SJSA1 (cell line): ENCODE results near the gene AGXT2. TPM values are rescaled to one million over a fixed set of nuclear protein-coding genes. Genes with fewer than 3 reads are reported as not detected.
"Not testable (repeated sequence)": the region's sequence is repeated elsewhere in the genome, so short reads cannot be mapped to it uniquely, and the experiment has no call there.

ENCODE experiments used
- DNase-seq, 2 experiments: peaks; one replicate each; pipeline ENCODE4 v3.0.0-alpha.2; 2015 to 2020; ENCODE audit warnings: low spot score in 2 of 2, low read depth in 1 of 2
- H3K27ac ChIP-seq: fragments of 250-450 bp; sonication (Bioruptor Pico); 2 replicates; pipeline ENCODE4 v1.5.1; 2020; ENCODE audit warnings: mild to moderate bottlenecking, moderate library complexity
- H3K27me3 ChIP-seq: fragments of 250-450 bp; sonication (Bioruptor Pico); replicated peaks from 2 replicates; pipeline ENCODE4 v1.5.1; 2020; ENCODE audit warnings: mild to moderate bottlenecking, moderate library complexity
- H3K36me3 ChIP-seq: fragments of 250-450 bp; sonication (Bioruptor Pico); 2 replicates; pipeline ENCODE4 v1.5.1; 2020; ENCODE audit warnings: mild to moderate bottlenecking
- H3K4me1 ChIP-seq: fragments of 250-450 bp; sonication (Bioruptor Pico); replicated peaks from 2 replicates; pipeline ENCODE4 v1.6.1; 2021; ENCODE audit warnings: mild to moderate bottlenecking
- H3K4me3 ChIP-seq: fragments of 250-450 bp; sonication (Bioruptor Pico); 2 replicates; pipeline ENCODE4 v1.5.1; 2020; ENCODE audit warnings: mild to moderate bottlenecking
- H3K9me3 ChIP-seq: fragments of 250-450 bp; sonication (Bioruptor Pico); replicated peaks from 2 replicates; pipeline ENCODE4 v1.5.1; 2020; ENCODE audit warnings: mild to moderate bottlenecking
- total RNA-seq: library from RNA; depleted of rRNA; stranded (reverse); fragments of >200 nt; shearing (Covaris generic); gene quantifications from 2 replicates; pipeline ENCODE4 v1.2.3, GENCODE V29; 2014

AGXT2 gene
- total RNA-seq, 1 experiment from 2014 or later = not detected

DNA sequence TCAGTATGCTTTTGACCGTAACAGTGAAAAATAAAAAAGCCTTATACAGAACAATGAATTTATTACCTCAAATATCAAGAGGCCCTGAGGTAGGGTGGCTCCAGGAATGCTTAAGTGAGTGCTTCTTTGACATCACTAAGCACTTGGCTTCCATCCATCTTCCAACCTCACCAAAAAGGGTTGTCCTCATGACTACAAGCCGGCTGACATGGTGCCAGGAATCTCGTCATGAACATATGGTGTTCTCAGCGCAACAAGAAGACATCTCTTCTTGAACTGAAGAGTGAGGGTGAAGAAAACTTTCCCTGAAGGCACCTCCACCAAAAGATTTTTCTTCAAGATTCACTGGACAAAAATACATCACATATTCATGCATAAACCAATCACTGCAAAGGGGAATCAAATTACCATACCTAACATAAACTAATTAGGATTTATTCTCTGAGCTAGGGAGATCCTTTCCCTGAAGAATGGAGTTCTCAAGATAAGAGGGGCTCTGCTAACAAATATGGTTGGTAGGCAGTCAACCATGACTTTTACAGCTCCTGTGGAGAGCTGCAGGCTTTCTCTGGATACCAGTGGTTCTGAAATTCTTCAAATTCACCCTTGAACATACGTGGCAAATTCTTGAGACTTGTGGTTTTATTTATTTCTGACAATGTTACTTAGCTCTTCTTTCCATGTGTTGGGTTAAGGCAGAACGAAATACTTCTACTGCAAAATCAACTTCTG lies 49.5 kb downstream of the AGXT2 start:
- H3K27me3 ChIP-seq = no peaks in the 10 kb centered on the region; the same call in 1 of the 2 replicates
- H3K4me3 ChIP-seq = no peak overlapping the region

DNA sequence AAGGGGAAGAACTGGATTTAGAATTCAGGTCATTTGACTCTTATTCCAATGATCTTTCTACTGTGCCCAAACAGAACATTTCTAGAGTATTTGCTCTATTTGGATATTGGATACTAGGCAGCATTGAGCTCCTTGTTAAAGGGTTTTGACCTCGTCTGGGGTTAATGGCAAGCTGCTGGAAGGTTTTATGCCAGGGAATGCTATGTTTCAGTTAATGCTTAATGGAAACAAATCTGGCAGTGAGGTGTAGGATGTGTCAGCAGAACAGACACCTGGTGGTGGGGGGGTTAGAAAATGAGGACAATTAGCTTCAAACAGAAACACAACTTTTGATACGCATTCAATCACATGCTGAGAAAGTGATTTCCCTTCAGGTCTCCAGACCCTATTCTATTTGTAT lies 51.5 kb downstream of the AGXT2 start:
- Histone ChIP-seq H3K27me3 (no peaks in the 10 kb centered on the region; the same call in 1 of the 2 replicates), H3K4me1 (no peaks in the 10 kb centered on the region), H3K4me3 (no peak overlapping the region), H3K9me3 (no peaks in the 10 kb centered on the region; the same call in 1 of the 2 replicates), H3K36me3 (no peaks in the 10 kb centered on the region), H3K27ac (no peak overlapping the region)
- DNase-seq = no peak

More for the DNA sequence above, 49.5 kb downstream of the AGXT2 start:
- no peaks in the 10 kb centered on the region for H3K9me3 ChIP-seq
- DNase-seq = no peak
- no peak overlapping the region for H3K27ac ChIP-seq
- H3K4me1 ChIP-seq = no peaks in the 10 kb centered on the region
- no peaks in the 10 kb centered on the region for H3K36me3 ChIP-seq

DNA sequence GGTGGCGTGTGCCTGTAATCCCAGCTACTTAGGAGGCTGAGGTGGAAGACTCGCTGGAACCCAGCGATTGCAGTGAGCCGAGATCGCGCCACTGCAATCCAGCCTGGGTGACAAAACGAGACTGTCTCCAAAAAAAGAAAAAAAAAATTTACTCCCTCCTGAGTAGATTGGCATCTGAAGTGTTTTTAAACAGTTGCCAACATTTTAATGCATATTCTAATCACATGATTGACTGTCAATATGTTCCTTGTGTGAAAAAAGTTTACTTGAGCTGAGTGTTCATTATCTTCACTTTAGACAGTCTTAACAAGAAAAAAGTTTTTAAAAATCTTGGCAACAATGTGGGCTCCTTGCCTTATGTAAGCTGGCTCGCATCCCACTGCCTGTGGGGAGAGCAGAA lies 53.8 kb downstream of the AGXT2 start:
- no peak for DNase-seq
- H3K27me3 ChIP-seq = no peaks in the 10 kb centered on the region; the same call in 1 of the 2 replicates
- no peaks in the 10 kb centered on the region for H3K4me1 ChIP-seq
- H3K4me3 ChIP-seq = no peak overlapping the region
- H3K9me3 ChIP-seq = no peaks in the 10 kb centered on the region; the same call in 1 of the 2 replicates
- H3K27ac ChIP-seq = no peak overlapping the region
- no peaks in the 10 kb centered on the region for H3K36me3 ChIP-seq

DNA sequence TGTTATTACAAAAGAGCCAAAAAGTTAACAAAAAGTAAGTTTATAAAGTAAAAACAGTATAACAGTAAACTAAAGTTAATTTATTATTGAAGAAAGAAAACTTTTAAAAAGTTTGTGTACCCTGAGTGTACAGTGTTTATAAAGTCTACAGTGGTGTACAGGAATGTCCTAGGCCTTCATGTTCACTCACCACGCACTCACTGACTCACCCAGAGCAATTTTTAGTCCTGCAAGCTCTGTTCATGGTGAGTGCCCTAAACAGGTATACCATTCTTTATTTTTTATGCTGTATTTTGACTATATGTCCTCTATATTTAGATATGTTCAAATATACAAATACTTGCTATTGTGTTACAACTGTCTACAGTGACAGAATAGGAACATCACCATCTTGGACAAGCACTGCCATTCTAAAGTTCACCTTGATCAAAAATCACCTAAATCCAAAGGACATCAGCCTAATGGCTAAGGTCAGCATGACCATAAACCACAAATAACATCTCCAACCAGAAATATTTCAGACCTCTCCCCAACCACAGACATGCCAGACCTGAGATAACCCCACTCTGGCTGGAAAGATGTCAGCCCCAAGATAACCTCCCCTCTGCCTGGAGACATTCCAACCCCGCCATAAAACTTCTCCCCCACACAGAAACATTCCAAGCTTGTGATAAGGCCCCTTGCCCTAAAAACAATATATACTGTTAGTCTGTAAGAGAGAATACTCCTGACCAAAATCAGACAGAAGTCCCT lies 56.1 kb downstream of the AGXT2 start:
- Histone ChIP-seq H3K27me3 (no peaks in the 10 kb centered on the region; the same call in none of the 2 replicates), H3K9me3 (no peaks in the 10 kb centered on the region; the same call in 1 of the 2 replicates), H3K4me1 (no peaks in the 10 kb centered on the region), H3K36me3 (no peaks in the 10 kb centered on the region), H3K4me3 (no peak overlapping the region), H3K27ac (no peak overlapping the region)
- no peak for DNase-seq

DNA sequence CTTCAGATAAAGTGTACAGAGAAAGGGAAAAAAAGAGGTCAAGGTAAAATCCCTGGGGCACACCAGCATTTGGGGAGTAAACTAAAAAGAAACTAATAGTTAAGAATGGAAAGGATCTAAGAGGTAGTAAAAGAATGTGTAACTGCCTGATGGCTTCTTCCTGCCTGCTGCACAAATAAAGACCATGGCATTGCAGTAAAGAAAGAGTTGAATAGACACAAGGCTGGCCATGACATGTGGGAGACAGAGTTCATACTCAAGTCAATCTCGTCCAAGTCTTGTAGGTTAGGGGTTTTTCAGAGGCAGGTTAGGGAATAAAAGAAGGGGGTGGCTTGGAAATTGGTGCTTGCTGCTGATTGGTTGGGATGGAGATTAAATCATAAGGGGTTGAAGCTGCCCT lies 60.8 kb downstream of the AGXT2 start:
- Histone ChIP-seq H3K4me3 (no peak overlapping the region), H3K36me3 (no peaks in the 10 kb centered on the region), H3K9me3 (0 out of 2 replicates have a peak, but pooled peaks cover 5% of the 10 kb centered on the region), H3K27me3 (no peaks in the 10 kb centered on the region; the same call in 1 of the 2 replicates), H3K4me1 (no peaks in the 10 kb centered on the region), H3K27ac (no peak overlapping the region)
- DNase-seq = no peak

DNA sequence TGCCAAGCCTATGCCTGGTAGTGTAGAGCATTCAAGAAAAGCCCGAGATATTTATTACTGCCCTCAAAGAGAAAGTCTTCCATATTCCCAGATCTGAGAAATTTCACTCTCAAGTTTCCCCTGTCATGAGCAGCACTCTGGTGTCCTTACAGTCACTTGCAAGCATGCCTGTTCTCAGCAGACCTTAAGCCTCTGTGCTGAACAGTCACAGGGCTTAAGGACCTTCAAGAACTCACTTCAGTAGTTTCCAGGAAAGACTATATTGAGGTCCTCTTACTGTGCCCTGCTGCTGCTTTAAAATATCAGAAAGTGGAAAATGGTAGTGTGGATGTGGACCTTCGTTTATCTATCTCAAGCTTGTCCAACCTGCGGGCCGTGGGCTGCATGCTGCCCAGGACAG lies 64.9 kb downstream of the AGXT2 start:
- no peak overlapping the region for H3K4me3 ChIP-seq
- DNase-seq = no peak
- H3K9me3 ChIP-seq = 0 out of 2 replicates have a peak, but pooled peaks cover 5% of the 10 kb centered on the region
- no peaks in the 10 kb centered on the region; the same call in 1 of the 2 replicates for H3K27me3 ChIP-seq
- H3K4me1 ChIP-seq = no peaks in the 10 kb centered on the region
- no peak overlapping the region for H3K27ac ChIP-seq
- H3K36me3 ChIP-seq = no peaks in the 10 kb centered on the region

DNA sequence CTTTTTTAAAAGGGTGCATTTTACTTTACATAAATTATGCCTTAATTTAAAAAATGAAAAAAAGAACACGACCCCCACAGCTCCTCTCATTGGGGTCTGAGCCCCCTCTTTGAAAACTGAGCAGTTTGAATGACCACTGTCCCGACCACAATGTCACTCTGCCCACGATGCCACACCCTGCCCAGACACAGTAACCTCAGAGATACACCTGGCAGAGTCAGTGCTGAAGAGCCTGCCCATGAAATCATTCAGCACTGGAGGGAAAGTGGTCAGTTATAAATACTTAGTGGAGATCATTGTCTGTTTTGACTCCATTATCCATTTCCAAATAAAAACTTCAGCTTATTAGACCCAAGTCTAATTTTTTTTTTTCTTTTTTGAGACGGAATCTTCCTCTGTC lies 69.1 kb downstream of the AGXT2 start:
- DNase-seq = no peak
- no peaks in the 10 kb centered on the region for H3K9me3 ChIP-seq
- no peaks in the 10 kb centered on the region for H3K4me1 ChIP-seq
- H3K36me3 ChIP-seq = no peaks in the 10 kb centered on the region
- no peak overlapping the region for H3K27ac ChIP-seq
- no peak overlapping the region for H3K4me3 ChIP-seq
- no peaks in the 10 kb centered on the region; the same call in none of the 2 replicates for H3K27me3 ChIP-seq

DNA sequence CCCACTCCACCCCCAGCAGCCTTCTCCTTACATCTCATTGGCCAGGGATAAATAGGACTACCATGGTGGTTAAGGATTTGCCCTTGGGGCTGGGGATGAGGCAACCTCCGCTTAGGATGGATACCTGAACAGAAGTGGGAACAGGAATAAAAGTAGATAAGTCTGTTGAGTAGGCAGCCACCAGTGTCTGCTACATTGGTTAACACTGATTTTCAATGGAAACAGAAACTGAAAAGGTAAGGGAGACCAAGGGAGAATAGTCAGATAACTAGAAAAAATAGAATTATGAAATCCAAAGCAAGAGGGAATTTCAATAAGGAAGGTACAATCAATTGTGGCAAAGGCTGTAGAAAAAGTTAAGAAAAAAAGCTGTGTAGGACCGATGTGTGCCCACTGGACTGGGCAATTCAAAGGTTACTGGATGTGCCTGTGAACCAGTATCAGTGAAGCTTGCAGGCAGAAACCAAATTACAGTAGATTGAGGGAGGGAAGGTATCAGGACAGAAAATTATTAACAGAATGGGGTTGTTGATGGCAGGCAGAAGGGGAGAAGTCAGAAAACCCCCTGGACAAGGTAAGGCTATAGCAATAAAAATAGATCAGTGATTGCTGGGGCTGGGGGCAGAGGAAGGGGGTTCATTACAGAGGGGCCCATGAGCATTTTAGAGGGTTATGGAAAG lies 69.7 kb downstream of the AGXT2 start:
- Histone ChIP-seq H3K27ac (no peak overlapping the region), H3K4me3 (no peak overlapping the region), H3K4me1 (no peaks in the 10 kb centered on the region), H3K9me3 (no peaks in the 10 kb centered on the region), H3K27me3 (no peaks in the 10 kb centered on the region; the same call in none of the 2 replicates), H3K36me3 (no peaks in the 10 kb centered on the region)
- no peak for DNase-seq

DNA sequence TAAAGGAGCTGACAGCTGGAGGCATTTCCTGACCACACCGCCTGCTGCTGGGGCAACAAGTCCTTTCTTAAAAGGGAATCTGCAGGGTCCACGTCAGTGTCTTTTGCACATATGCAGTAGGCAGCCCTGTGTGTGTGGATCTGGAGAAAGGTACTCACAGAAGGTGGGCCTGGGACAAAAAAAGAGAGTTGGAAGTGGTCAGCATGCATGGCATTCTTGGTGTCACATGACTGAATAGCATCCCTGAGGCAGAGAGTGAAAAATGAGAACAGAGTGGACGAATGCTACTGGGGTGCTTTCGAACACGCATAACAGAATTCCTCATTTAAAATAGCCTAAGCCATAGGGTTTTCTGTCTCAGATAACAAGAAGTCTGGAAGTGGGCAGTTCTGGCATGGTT lies 71.4 kb downstream of the AGXT2 start:
- Histone ChIP-seq H3K4me3 (no peak overlapping the region), H3K27ac (no peak overlapping the region), H3K4me1 (no peaks in the 10 kb centered on the region), H3K27me3 (no peaks in the 10 kb centered on the region; the same call in none of the 2 replicates), H3K36me3 (no peaks in the 10 kb centered on the region), H3K9me3 (no peaks in the 10 kb centered on the region)
- no peak for DNase-seq

DNA sequence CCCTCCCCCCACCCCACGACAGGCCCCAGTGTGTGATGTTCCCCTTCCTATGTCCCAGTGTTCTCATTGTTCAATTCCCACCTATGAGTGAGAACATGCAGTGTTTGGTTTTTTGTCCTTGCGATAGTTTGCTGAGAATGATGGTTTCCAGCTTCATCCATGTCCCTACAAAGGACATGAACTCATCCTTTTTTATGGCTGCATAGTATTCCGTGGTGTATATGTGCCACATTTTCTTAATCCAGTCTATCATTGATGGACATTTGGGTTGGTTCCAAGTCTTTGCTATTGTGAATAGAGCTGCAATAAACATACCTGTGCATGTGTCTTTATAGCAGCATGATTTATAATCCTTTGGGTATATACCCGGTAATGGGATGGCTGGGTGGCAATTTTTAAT lies 76.1 kb downstream of the AGXT2 start:
- H3K4me1 ChIP-seq, H3K27ac ChIP-seq, H3K9me3 ChIP-seq, H3K27me3 ChIP-seq, H3K4me3 ChIP-seq, H3K36me3 ChIP-seq, DNase-seq: not testable (repeated sequence)

DNA sequence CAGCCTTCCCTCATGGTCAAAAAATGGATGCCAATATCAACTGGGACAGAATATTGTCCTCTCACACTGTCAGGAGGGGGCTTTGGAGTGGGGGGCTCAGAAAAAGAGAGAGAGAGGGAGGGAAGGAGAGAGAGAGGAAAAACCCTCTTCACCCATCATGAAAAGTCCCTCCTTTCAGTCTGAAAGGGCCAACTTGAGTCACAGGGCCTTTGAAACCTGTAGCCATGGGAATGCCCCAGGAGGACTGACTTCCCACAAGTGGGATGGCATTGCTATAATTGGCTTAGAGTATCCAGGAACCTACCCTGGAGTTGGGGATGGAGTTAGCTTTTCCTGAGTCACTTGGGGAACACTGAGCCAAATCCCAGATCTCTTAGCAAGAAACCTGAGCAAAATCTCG lies 77.2 kb downstream of the AGXT2 start:
- no peak overlapping the region for H3K27ac ChIP-seq
- DNase-seq = no peak
- no peaks in the 10 kb centered on the region; the same call in 1 of the 2 replicates for H3K27me3 ChIP-seq

DNA sequence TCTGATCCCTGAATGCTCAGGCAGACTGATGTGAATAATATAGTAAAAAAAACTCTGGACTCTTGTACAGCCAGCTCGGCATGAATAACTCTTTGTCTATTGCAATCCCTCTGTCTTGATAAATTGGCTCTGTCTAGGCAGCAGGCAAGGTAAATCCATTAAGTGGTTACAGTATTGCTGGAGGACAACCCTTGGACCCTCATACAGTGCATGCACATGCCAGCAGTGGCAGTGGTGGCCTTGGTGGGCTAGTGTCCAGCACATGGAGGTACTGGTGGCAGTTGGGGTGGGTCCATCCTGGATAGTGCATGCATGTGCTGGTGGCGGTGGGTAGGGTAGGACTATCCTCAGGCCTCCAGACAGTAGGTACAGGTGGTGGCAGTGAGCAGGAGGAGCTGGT lies 79.5 kb downstream of the AGXT2 start:
- no peaks in the 10 kb centered on the region for H3K4me1 ChIP-seq
- no peak overlapping the region for H3K27ac ChIP-seq
- no peak for DNase-seq
- H3K27me3 ChIP-seq = no peaks in the 10 kb centered on the region
- no peaks in the 10 kb centered on the region; the same call in 1 of the 2 replicates for H3K9me3 ChIP-seq
- no peaks in the 10 kb centered on the region for H3K36me3 ChIP-seq
- no peak overlapping the region for H3K4me3 ChIP-seq

More for the DNA sequence above, 77.2 kb downstream of the AGXT2 start:
- Histone ChIP-seq H3K9me3 (no peaks in the 10 kb centered on the region; the same call in 1 of the 2 replicates), H3K4me1 (no peaks in the 10 kb centered on the region), H3K4me3 (no peak overlapping the region), H3K36me3 (no peaks in the 10 kb centered on the region)

DNA sequence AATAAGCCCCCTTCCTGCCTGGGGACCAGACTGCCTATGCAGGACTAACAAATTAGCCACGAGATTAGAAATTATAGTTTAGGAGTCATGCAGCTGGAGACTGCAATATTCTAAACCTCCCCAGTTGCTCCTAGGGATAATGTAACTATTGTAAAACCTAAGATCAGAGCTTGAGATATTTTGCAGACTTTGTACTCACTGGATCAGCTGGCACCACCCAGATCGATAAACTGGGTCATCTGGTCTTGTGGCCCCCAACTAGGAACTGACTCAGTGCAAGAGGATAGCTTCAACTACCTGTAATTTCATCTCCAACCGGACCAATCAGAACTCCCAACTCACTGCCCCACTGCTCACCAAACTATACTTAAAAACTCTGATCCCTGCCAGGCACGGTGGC lies 80.2 kb downstream of the AGXT2 start:
- H3K4me3 ChIP-seq = no peak overlapping the region
- no peak overlapping the region for H3K27ac ChIP-seq
- no peaks in the 10 kb centered on the region for H3K36me3 ChIP-seq
- H3K27me3 ChIP-seq = no peaks in the 10 kb centered on the region
- no peaks in the 10 kb centered on the region for H3K4me1 ChIP-seq
- no peaks in the 10 kb centered on the region; the same call in 1 of the 2 replicates for H3K9me3 ChIP-seq
- no peak for DNase-seq
